NK-92 (cell line): Measurements from ENCODE around the gene CD244.

ENCODE experiments used
- DNase-seq: peaks from one replicate; lab custom pipeline; 2025; ENCODE audit not compliant: unreplicated experiment; lab: John Stamatoyannopoulos, UW

The CD244 gene

GRCh38 chr1:160814316-160814715, 48.4 kb downstream of the CD244 start:
- DNase-seq: no peak

GRCh38 chr1:160813215-160813614, 49.5 kb downstream of the CD244 start:
- no peak for DNase-seq

- DNase-seq: no peak
These were observed 51.5 kb downstream of the CD244 start for GRCh38 chr1:160811147-160811546.

GRCh38 chr1:160810486-160810885, 52.2 kb downstream of the CD244 start:
- no peak for DNase-seq

GRCh38 chr1:160808289-160808688, 54.4 kb downstream of the CD244 start:
- DNase-seq: no peak

- DNase-seq: no peak
These were observed 54.9 kb downstream of the CD244 start for GRCh38 chr1:160807738-160808137.

- DNase-seq: no peak
These were observed 55.4 kb downstream of the CD244 start for GRCh38 chr1:160807247-160807646.

- no peak for DNase-seq
These were observed 55.9 kb downstream of the CD244 start for GRCh38 chr1:160806784-160807183.

- no peak for DNase-seq
These were observed 56.5 kb downstream of the CD244 start for GRCh38 chr1:160806109-160806665.

- DNase-seq: no peak
These were observed 60.7 kb downstream of the CD244 start for GRCh38 chr1:160801836-160802580.

GRCh38 chr1:160800645-160801408, 61.9 kb downstream of the CD244 start:
- no peak for DNase-seq

GRCh38 chr1:160800142-160800541, 62.5 kb downstream of the CD244 start:
- DNase-seq: no peak

- no peak for DNase-seq
These were observed 63.0 kb downstream of the CD244 start for GRCh38 chr1:160799641-160800040.

- no peak for DNase-seq
These were observed 64.2 kb downstream of the CD244 start for GRCh38 chr1:160798439-160798838.

GRCh38 chr1:160797861-160798273, 64.8 kb downstream of the CD244 start:
- no peak for DNase-seq

GRCh38 chr1:160797271-160797709, 65.4 kb downstream of the CD244 start:
- DNase-seq: no peak

GRCh38 chr1:160795951-160796383, 66.7 kb downstream of the CD244 start, which contains the start of gene LY9:
Gene LY9, plus strand, starts transcription at chr1:160796174. Its CDS starts 14 bp downstream, at chr1:160796188.
- DNase-seq: no peak

- no peak for DNase-seq
These were observed 68.3 kb downstream of the CD244 start for GRCh38 chr1:160794376-160794775.

- DNase-seq: no peak
These were observed 72.7 kb downstream of the CD244 start for GRCh38 chr1:160789702-160790611.

GRCh38 chr1:160789051-160789701, 73.5 kb downstream of the CD244 start:
- DNase-seq: no peak
